Breast epithelium (tissue), 4 donors: ENCODE data around the gene PIR. TPM values are rescaled to one million over a fixed set of nuclear protein-coding genes. Genes with fewer than 3 reads are reported as not detected.

ENCODE experiments used
- DNase-seq, 2 donors: peaks; one replicate each; pipeline ENCODE4 v3.0.0-alpha.2; 2019; ENCODE audit warnings: low spot score in 2 of 2
- H3K27ac ChIP-seq, 2 donors: fragments of 200-600 bp; sonication (generic) in 1 of 2; one replicate each; pipeline ENCODE4 v1.5.1; 2016 to 2019; ENCODE audit warnings: mild to moderate bottlenecking in 1 of 2
- H3K27me3 ChIP-seq, 2 donors: fragments of 200-600 bp; sonication (generic) in 1 of 2; one replicate each; pipeline versions ENCODE4 v1.5.1 to v1.6.0; 2017 to 2019; ENCODE audit warnings: control low read depth in 1 of 2, mild to moderate bottlenecking in 1 of 2
- H3K36me3 ChIP-seq: fragments of 200-600 bp; one replicate; pipeline ENCODE4 v1.5.1; 2019
- H3K4me1 ChIP-seq, 2 donors: fragments of 200-600 bp; sonication (generic); one replicate each; pipeline ENCODE4 v1.5.1; 2016 to 2019; ENCODE audit warnings: control low read depth in 1 of 2
- H3K4me3 ChIP-seq, 3 donors: fragments of 200-600 bp; sonication (generic); 1 replicate in 2 of 3; 2 replicates in 1 of 3; pipeline ENCODE4 v1.5.1; 2016 to 2019; ENCODE audit warnings: mild to moderate bottlenecking in 3 of 3, moderate library complexity in 2 of 3
- H3K9me3 ChIP-seq, 2 donors: fragments of 200-600 bp; sonication (generic) in 1 of 2; one replicate each; pipeline ENCODE4 v1.5.1; 2016 to 2019; ENCODE audit warnings: control low read depth in 1 of 2
- CTCF ChIP-seq, 3 donors: fragments of 450-650 bp; IDR thresholded peaks; one replicate each; pipeline ENCODE4 v1.5.1; 2016 to 2017; ENCODE audit warnings: antibody characterized with exemption in 3 of 3, mild to moderate bottlenecking in 3 of 3, moderate library complexity in 3 of 3
- POLR2A ChIP-seq: fragments of 450-650 bp; IDR thresholded peaks from one replicate; pipeline ENCODE4 v1.6.1; 2016; ENCODE audit warnings: antibody characterized with exemption, mild to moderate bottlenecking, moderate library complexity
- POLR2AphosphoS5 ChIP-seq, 3 donors: sonication (generic); formaldehyde crosslinking; IDR thresholded peaks; one replicate each; pipeline ENCODE4 v1.6.1; 2017; ENCODE audit warnings: antibody characterized with exemption in 3 of 3
- intact Hi-C: fragments of 100-400 bp; cut with DNase I; formaldehyde crosslinking; loops from one replicate; pipeline ENCODE4 v1.15.1; 2023; ENCODE audit warnings: low total_unique reads
- total RNA-seq, 3 donors: library from RNA; depleted of rRNA; stranded (reverse); fragments of >200 nt; gene quantifications; one replicate each; pipeline ENCODE4 v1.1.0, GENCODE V29; 2016

PIR gene
- total RNA-seq, 3 donors from 2014 or later, result 11.6 to 20.6 (median 14.4) TPM

GRCh38 chrX:15395789-15396188, 97.3 kb downstream of the PIR start:
- intact Hi-C loops, result no loop called here
- Histone ChIP-seq H3K4me3 (no peak overlapping the region), H3K4me1 (no peaks in the 10 kb centered on the region), H3K36me3 (no peaks in the 10 kb centered on the region), H3K27me3 (peaks cover 0 to 17% of the 10 kb centered on the region in 2 donors), H3K9me3 (no peaks in the 10 kb centered on the region), H3K27ac (no peak overlapping the region)
- no peak for TF ChIP-seq POLR2A
- no peak for TF ChIP-seq POLR2AphosphoS5 (IDR thresholded peaks at IDR 0.05)
- no peak for DNase-seq

DNA sequence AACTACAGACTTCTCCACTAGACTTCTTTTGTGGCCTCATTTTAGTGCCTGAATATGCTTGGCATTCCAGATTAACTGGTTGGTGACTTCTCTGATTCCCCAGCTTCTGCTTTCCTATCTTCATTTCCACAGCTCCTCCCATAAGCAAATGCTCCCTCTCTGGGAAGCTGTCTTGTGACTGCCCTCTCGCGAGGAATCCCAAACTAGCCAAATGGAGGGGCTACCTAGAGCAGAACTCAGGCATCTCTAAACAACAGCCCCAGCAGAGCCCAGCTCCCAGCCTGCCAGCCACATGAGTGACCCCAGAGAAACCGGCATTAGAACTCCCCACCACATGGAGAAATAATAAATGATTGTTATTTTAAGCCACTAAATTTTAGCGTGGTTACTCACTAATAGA, 101.3 kb downstream of the PIR start:
- no peaks in the 10 kb centered on the region for H3K36me3 ChIP-seq
- no peak for DNase-seq
- H3K4me3 ChIP-seq, result no peak overlapping the region
- H3K4me1 ChIP-seq, result no peaks in the 10 kb centered on the region
- intact Hi-C loops, result no loop called here
- H3K27me3 ChIP-seq, result peaks cover 0 to 22% of the 10 kb centered on the region in 2 donors
- no peak overlapping the region for H3K27ac ChIP-seq
- TF ChIP-seq CTCF (IDR thresholded peaks at IDR 0.05), result no peak
- no peak for TF ChIP-seq POLR2AphosphoS5 (IDR thresholded peaks at IDR 0.05)
- no peak for TF ChIP-seq POLR2A
- H3K9me3 ChIP-seq, result no peaks in the 10 kb centered on the region

- Histone ChIP-seq H3K4me3 (peak within 1 kb of the TSS in 1 of 3 donors; percentile 6), H3K9me3 (no peaks in the 10 kb centered on the region), H3K36me3 (no peaks in the 10 kb centered on the region), H3K4me1 (no peaks in the 10 kb centered on the region), H3K27ac (peak within 1 kb of the TSS in 1 of 2 donors; percentile 23), H3K27me3 (peaks cover 0 to 39% of the 10 kb centered on the region in 2 donors)
- no peak for DNase-seq
- TF ChIP-seq POLR2A (no peak), CTCF (IDR thresholded peaks at IDR 0.05) (no peak), POLR2AphosphoS5 (IDR thresholded peaks at IDR 0.05) (no peak)
- intact Hi-C loops, result no loop called here
These were observed 108.8 kb downstream of the PIR start, which contains the start of gene VEGFD for GRCh38 chrX:15384304-15384703. VEGFD (minus strand) TSS chrX:15384413; CDS start chrX:15383946, 467 bp downstream.

DNA sequence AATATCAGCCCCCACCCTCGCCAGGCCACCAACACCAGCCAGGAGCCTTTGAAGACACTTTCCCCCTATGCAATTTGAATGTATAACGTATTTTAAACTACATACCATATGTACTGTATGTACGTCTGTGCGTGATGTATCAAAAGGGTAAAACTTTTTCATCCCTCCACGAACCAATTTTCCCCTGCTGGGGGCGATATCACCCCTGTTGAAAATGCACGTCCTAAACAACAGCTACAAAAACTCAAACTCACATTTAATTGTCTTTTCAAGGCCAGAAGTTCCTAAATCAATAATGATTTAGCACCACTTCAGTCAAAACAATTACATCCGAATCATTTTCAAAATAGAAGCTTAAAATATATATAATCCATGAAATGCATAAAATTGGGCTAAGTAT, 110.3 kb downstream of the PIR start:
- intact Hi-C loops, result no loop called here
- peak overlapping the region in 2 of 3 donors; percentile 26 to 34 for H3K4me3 ChIP-seq
- H3K4me1 ChIP-seq, result no peaks in the 10 kb centered on the region
- H3K36me3 ChIP-seq, result no peaks in the 10 kb centered on the region
- no peak for DNase-seq
- TF ChIP-seq POLR2AphosphoS5 (IDR thresholded peaks at IDR 0.05), result no peak
- no peak for TF ChIP-seq CTCF (IDR thresholded peaks at IDR 0.05)
- no peak for TF ChIP-seq POLR2A
- H3K9me3 ChIP-seq, result no peaks in the 10 kb centered on the region
- H3K27me3 ChIP-seq, result peaks cover 0 to 35% of the 10 kb centered on the region in 2 donors
- H3K27ac ChIP-seq, result peak overlapping the region in 1 of 2 donors; percentile 68

DNA sequence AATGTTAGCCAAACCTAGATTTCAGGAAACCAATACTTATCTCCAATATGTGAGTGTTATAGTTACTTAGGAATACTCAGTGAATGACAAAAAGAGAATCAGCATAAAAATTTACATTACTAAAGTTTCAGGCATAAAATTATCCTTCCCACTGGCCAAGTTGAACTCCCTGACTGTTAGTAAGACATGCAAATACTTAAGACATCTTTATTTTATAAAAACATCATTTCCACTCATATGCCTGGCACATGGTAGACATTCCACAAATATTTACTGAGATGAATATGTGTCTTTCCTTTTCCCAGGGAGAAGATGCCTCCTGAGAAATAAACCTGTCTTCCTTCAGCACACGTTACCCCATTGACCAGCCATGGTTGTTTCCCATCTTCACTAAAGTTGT, 116.2 kb downstream of the PIR start:
- Histone ChIP-seq H3K27ac (no peak overlapping the region), H3K4me3 (no peak overlapping the region), H3K36me3 (no peaks in the 10 kb centered on the region), H3K9me3 (no peaks in the 10 kb centered on the region), H3K27me3 (peaks cover 0 to 49% of the 10 kb centered on the region in 2 donors), H3K4me1 (no peaks in the 10 kb centered on the region)
- TF ChIP-seq CTCF (IDR thresholded peaks at IDR 0.05) (no peak), POLR2AphosphoS5 (IDR thresholded peaks at IDR 0.05) (no peak), POLR2A (no peak)
- DNase-seq, result no peak
- intact Hi-C loops, result no loop called here
